Activated CD8-positive, alpha-beta memory T cell treated with anti-CD3 and anti-CD28 coated beads, Interleukin-2, amount 10 ng/mL, durations not matched to agents 7 days and 5 days (primary cell): ENCODE results near the gene CHMP4B. TPM values are rescaled to one million over a fixed set of nuclear protein-coding genes. Genes with fewer than 3 reads are reported as not detected.

ENCODE experiments used
- ATAC-seq: fragments of 150-1000 bp; cut with Tn5 transposase; one replicate; pipeline ENCODE4 v1.10.0; 2021; ENCODE audit warnings: moderate library complexity
- CTCF ChIA-PET: fragments of 350-600 bp; sonication (Branson Sonifier 250); formaldehyde crosslinking; loops from one replicate; lab custom pipeline; 2021; ENCODE audit warnings: antibody characterized with exemption; lab: Charles Lee
- DNase-seq: peaks from one replicate; pipeline ENCODE4 v3.0.0-alpha.2; 2020
- H3K27ac Mint-ChIP-seq: one replicate; pipeline ENCODE4 v1.8.0; 2021; ENCODE audit warnings: mild to moderate bottlenecking, mixed read lengths
- H3K27me3 Mint-ChIP-seq: one replicate; pipeline ENCODE4 v1.8.0; 2021; ENCODE audit warnings: mixed read lengths
- H3K36me3 Mint-ChIP-seq: one replicate; pipeline ENCODE4 v1.8.0; 2021; ENCODE audit warnings: mild to moderate bottlenecking, mixed read lengths
- H3K4me1 Mint-ChIP-seq: one replicate; pipeline ENCODE4 v1.8.0; 2021; ENCODE audit warnings: mixed read lengths
- H3K4me3 Mint-ChIP-seq: one replicate; pipeline ENCODE4 v1.8.0; 2021; ENCODE audit warnings: mild to moderate bottlenecking, moderate library complexity, mixed read lengths
- H3K9me3 Mint-ChIP-seq: one replicate; pipeline ENCODE4 v1.8.0; 2022; ENCODE audit warnings: low read depth, mixed read lengths
- total RNA-seq, 2 experiments: library from RNA; stranded (reverse); gene quantifications; one replicate each; pipeline ENCODE4 v1.2.3, GENCODE V29; 2021

CHMP4B gene
- total RNA-seq, 2 experiments from 2014 or later: 79.4 to 81.9 TPM

DNA sequence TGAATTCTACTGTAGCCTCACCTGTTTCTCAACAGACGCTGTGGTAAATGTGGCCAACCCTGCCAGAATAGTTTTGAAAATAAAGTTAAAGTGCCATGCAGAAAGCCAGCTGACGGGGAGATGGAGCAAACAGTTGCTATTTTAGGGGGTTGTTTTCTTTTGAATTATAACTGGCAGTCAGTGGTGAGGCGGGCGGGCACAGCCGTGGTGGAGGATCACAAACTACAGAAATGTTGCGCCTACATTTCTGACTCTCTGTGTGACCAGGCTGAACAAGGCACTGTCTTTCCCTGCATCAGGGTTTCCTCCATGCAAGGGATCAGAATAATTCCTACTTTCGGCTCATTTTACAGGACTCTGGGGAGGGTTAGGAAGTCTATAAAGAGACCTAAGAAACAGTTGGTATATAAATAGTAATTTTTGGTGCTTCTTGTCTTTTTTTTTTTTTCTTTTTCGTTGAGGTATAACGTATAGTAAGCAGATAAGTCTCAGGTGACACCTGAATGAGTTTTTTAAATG lies 17.2 kb downstream of the CHMP4B start:
- H3K4me1 Mint-ChIP-seq: peaks cover 26% of the 10 kb centered on the region
- CTCF ChIA-PET: interaction anchor here (1.8 kb wide), 1 partner anchor 9 kb away, joined by 5 read pairs; no protein-coding TSS in a partner anchor
- no peaks in the 10 kb centered on the region for H3K9me3 Mint-ChIP-seq
- ATAC-seq (no peak), DNase-seq (no peak)
- peaks cover 18% of the 10 kb centered on the region for H3K36me3 Mint-ChIP-seq
- no peak overlapping the region for H3K27ac Mint-ChIP-seq
- H3K4me3 Mint-ChIP-seq: no peak overlapping the region
- no peaks in the 10 kb centered on the region for H3K27me3 Mint-ChIP-seq

DNA sequence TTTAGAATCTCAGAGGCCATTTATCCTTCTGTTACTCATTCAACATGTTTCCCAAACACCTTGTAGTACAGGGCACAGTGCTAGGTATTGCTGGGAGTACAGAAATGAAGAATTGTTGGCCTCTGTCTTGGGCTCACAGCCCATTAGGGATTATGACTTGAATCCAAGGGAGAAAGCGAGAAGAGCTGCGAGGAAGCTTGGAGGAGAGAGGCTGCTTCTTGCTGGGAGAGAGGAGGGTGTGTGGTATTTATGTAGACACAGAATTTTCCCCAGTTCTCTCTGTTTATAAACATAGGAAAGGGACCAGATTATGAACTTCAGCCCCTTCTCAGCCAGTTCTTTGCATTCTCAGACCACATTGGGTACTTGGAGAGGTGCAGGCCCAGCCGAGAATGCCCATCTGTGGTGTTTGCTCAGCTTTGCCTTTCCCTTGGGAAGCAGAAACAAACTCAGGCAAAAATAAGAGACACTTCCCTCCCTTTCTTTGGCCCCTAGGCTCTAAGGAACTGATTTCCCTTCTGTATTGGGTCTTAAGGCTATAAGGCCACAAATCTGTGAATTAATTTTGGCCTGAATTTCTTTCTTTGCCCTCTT lies 17.9 kb downstream of the CHMP4B start:
- H3K27me3 Mint-ChIP-seq: no peaks in the 10 kb centered on the region
- peaks cover 29% of the 10 kb centered on the region for H3K4me1 Mint-ChIP-seq
- peaks cover 25% of the 10 kb centered on the region for H3K36me3 Mint-ChIP-seq
- H3K9me3 Mint-ChIP-seq: no peaks in the 10 kb centered on the region
- CTCF ChIA-PET: no interaction called here
- ATAC-seq (no peak), DNase-seq (no peak)
- H3K4me3 Mint-ChIP-seq: no peak overlapping the region
- no peak overlapping the region for H3K27ac Mint-ChIP-seq

DNA sequence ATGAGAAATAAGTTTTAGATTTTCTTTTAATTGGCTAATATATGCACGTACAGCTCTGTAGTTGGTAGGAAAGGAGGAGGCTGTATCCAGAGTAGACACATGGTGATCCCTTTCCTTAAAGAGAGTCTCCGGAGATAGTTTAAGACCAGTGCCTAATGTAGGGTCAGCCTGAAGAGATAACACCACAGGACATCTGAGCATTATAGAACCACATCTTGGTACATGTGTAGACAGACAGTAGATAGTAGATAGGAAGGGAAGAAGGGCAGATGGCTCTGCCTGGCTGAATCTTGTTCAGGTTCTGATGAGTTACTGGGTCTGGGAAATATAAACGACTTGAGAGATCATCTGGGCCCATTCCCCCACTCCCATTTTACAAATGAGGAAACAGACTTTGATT lies 18.5 kb downstream of the CHMP4B start:
- CTCF ChIA-PET: no interaction called here
- Mint-ChIP-seq H3K9me3 (no peaks in the 10 kb centered on the region), H3K27ac (peak overlapping the region; percentile 9), H3K27me3 (no peaks in the 10 kb centered on the region), H3K4me1 (peaks cover 29% of the 10 kb centered on the region), H3K4me3 (no peak overlapping the region), H3K36me3 (peaks cover 26% of the 10 kb centered on the region)
- ATAC-seq (no peak), DNase-seq (no peak)

DNA sequence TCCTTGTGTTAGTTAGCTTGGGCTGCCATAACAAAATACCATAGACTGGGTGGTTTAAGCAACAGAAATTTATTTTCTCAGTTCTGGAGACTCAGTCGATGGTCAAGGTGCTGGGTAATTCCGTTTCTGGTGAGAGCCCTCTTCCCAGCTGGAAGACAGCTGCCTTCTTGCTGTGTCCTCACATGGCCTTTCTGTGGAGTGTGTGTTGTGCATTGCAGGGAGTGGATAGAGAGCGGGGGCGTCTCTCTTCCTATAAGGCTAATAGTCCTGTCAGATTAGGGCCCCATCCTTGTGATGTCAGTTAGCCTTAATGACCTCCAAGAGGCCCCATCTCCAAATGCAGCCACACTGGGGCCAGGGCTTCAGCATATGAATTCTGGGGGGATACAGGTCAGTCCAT lies 19.2 kb downstream of the CHMP4B start:
- H3K27ac Mint-ChIP-seq: no peak overlapping the region
- ATAC-seq (no peak), DNase-seq (no peak)
- no peaks in the 10 kb centered on the region for H3K27me3 Mint-ChIP-seq
- no peak overlapping the region for H3K4me3 Mint-ChIP-seq
- H3K4me1 Mint-ChIP-seq: peaks cover 27% of the 10 kb centered on the region
- CTCF ChIA-PET: no interaction called here
- peaks cover 2% of the 10 kb centered on the region for H3K9me3 Mint-ChIP-seq
- H3K36me3 Mint-ChIP-seq: peaks cover 31% of the 10 kb centered on the region

DNA sequence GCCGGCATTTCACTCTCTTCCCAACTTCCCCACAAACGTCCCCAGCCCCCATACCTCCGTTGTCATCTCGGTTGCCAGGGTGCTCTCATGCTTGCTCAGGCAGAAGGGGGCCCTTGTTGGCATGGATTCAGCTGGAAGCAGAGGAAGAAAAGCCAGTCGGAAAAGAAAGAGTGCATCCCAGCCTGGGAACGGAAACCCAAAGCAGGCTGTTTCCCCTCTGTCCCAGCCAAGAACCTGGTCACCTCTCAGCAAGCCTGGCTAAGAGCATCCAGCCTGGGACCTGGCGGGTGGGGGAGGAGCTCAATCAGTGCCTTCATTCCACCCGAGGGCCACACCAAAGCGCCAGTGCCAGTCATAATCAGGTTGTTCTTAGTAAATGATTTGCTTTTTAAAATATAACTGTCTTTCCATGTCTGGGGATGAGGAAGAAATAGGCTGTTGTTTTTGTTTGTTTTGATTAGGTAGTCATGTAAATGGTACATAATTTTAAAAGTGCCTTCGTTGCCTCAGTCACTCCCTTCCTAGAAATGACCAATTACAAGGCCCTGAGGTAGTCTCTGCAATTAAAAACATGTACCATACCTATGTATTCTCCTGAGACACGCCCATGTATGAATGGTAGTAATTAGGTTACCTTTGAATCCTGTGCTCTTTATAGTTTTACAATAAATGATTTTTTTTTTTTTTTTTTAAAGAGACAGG lies 21.1 kb downstream of the CHMP4B start:
- DNase-seq (no peak), ATAC-seq (no peak)
- no peak overlapping the region for H3K4me3 Mint-ChIP-seq
- peaks cover 39% of the 10 kb centered on the region for H3K36me3 Mint-ChIP-seq
- no peak overlapping the region for H3K27ac Mint-ChIP-seq
- CTCF ChIA-PET: interaction anchor here (0.8 kb wide), 1 partner anchor 40 kb away, joined by 3 read pairs; no protein-coding TSS in a partner anchor
- no peaks in the 10 kb centered on the region for H3K27me3 Mint-ChIP-seq
- H3K4me1 Mint-ChIP-seq: peaks cover 27% of the 10 kb centered on the region
- peaks cover 2% of the 10 kb centered on the region for H3K9me3 Mint-ChIP-seq

DNA sequence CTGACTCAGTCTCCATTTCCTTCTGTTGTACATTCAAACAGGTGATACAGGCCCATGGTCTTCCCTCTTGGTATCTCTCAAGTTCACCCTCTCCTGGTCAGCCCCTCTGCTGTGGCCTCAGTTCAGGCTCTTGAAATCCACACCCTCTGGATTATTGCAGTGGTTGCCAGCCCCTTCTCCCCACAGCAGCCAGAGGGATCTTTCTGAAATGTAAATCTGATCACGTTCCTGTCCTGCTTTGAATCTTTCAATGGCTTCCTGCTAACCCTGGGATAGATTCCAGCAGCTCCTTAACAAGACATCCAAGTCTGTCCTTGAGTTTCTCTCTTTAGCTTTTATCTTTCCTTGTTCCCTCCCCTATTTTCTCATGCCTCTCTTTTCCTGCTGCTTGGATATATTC lies 22.2 kb downstream of the CHMP4B start:
- no peak for DNase-seq
- H3K36me3 Mint-ChIP-seq: peaks cover 39% of the 10 kb centered on the region
- no peaks in the 10 kb centered on the region for H3K27me3 Mint-ChIP-seq
- CTCF ChIA-PET: interaction anchor here (0.6 kb wide), 1 partner anchor 75 kb away, joined by 3 read pairs; no protein-coding TSS in a partner anchor
- H3K9me3 Mint-ChIP-seq: peaks cover 2% of the 10 kb centered on the region
- no peak overlapping the region for H3K27ac Mint-ChIP-seq
- no peak for ATAC-seq
- H3K4me3 Mint-ChIP-seq: no peak overlapping the region
- H3K4me1 Mint-ChIP-seq: peaks cover 29% of the 10 kb centered on the region

DNA sequence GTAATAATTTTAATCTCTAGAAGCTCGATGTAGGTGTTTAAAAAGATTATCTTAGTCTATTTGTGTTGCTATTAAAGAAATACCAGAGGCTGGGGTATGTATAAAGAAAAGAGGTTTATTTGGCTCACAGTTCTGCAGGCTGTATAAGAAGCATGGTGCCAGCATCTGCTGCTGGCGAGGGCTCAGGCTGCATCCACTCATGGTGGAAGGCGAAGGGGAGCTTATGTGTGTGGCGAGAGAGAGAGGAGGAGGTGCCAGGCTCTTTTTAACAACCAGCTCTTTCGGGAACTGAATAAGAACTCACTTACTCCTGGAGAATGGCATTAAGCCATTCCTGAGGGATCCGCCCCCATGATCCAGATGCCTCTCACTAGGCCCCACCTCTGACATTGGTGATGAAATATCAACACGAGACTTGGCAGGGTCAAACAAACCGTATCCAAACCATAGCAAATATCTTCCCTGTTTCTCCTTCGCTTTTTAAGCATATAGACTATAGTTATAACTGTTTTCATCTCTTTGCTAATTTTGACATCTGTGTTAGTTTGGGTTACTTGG lies 24.5 kb downstream of the CHMP4B start:
- Mint-ChIP-seq H3K9me3 (peaks cover 2% of the 10 kb centered on the region), H3K27ac (no peak overlapping the region), H3K27me3 (no peaks in the 10 kb centered on the region), H3K36me3 (peaks cover 37% of the 10 kb centered on the region), H3K4me1 (peaks cover 25% of the 10 kb centered on the region), H3K4me3 (no peak overlapping the region)
- CTCF ChIA-PET: no interaction called here
- DNase-seq (no peak), ATAC-seq (no peak)

DNA sequence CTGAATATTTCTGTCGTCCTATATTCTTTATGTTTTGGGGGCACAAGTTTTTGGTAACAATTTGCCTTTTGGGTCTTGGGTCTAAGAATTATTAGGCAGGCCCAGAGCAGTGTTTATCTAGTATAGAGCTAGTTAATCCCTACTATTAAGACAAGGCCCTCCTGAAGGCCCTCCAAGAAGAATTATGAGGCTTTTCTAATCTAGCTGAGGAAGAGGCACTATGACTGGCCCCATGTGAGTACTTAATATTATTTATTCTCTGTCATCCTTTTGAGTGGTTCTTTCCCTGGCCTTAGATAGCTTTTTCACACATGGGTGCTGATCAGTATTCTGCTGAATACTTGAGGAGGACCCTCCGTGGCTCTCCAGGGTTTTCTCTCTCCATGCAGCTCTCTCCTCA lies 25.1 kb downstream of the CHMP4B start:
- H3K4me1 Mint-ChIP-seq: peaks cover 27% of the 10 kb centered on the region
- CTCF ChIA-PET: interaction anchor here (1.4 kb wide), 1 partner anchor 9 kb away, joined by 5 read pairs; no protein-coding TSS in a partner anchor
- H3K4me3 Mint-ChIP-seq: no peak overlapping the region
- H3K27ac Mint-ChIP-seq: no peak overlapping the region
- ATAC-seq (no peak), DNase-seq (no peak)
- peaks cover 37% of the 10 kb centered on the region for H3K36me3 Mint-ChIP-seq
- no peaks in the 10 kb centered on the region for H3K27me3 Mint-ChIP-seq
- H3K9me3 Mint-ChIP-seq: peaks cover 2% of the 10 kb centered on the region

DNA sequence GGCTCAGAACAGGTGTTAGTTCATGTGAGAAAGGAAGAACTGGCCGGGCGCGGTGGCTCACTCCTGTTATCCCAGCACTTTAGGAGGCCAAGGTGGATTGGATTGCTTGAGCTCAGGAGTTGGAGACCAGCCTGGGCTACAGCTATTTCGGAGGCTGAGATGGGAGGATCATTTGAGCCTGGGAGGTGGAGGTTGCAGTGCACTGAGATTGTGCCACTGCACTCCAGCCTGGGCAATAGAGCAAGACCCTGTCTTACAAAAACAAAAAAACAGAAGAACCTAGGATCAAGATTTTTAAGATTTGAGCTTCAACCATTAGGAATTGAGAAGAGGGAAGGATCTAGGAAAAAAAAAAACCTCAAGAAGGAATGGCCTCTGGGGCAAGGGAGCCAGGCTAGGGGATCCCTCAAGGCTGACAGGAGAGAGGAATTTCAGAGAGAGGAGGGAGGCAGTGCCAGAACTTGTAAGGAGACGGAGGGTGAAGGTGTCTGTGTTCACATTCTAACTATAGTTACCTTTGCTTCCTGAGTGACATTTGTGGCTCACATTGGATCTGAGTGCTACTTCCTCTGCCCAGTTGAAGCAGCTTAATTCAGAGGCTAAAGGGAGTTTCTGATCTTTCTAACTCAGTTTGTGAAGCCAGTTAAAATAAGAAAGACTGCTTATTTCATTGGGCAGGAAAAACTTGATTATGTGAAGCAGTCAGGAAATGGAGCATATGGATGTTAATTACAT lies 26.1 kb downstream of the CHMP4B start:
- H3K4me1 Mint-ChIP-seq: peaks cover 37% of the 10 kb centered on the region
- H3K9me3 Mint-ChIP-seq: peaks cover 2% of the 10 kb centered on the region
- CTCF ChIA-PET: interaction anchor here (1.1 to 1.4 kb wide), 2 partner anchors 10 to 232 kb away, joined by 4 to 5 read pairs; no protein-coding TSS in a partner anchor
- no peak overlapping the region for H3K4me3 Mint-ChIP-seq
- no peaks in the 10 kb centered on the region for H3K27me3 Mint-ChIP-seq
- ATAC-seq: no peak
- DNase-seq: no peak
- peak overlapping the region; percentile 30 for H3K27ac Mint-ChIP-seq
- peaks cover 30% of the 10 kb centered on the region for H3K36me3 Mint-ChIP-seq

DNA sequence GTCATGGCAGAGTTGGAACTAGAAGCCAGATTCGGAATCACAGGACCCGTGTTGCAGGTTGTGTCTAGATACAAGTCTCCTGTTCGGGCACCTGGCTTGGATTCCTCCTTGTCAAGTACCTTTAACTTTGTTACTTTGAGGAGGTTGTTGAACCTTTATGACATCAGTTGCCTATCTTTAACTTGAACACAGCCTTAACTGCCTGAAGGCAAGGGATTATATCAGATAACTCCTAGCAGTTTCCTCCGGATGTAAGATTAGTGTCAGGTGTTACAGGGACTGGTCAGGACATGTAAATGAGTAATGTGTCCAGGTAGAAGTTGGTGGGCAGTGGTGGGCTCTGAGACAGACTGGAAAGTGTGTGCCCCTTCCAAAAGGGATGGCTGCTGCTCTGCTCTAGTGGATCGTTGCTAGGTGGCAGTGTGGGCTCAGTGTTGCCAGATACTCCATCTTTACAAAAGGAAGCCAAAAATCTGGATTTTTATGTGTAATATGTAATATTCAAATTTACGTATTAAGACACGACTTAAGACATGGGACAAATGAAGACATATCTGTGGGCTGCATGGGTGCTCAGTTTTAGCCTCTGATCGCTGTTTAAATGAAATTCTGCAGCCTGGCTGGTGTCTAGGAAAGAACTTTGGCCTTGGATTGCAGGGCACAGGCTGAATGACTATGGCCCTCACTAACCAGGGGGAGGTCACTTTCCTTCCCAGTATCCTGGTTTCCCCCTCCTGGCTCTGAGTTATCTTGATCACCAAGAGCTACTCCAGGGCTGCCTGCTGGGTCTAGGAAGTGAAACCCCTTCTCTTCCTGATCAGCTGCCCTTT lies 27.1 kb downstream of the CHMP4B start:
- H3K4me1 Mint-ChIP-seq: peaks cover 43% of the 10 kb centered on the region
- H3K9me3 Mint-ChIP-seq: peaks cover 2% of the 10 kb centered on the region
- no peak for DNase-seq
- peaks cover 25% of the 10 kb centered on the region for H3K36me3 Mint-ChIP-seq
- no peak overlapping the region for H3K4me3 Mint-ChIP-seq
- no peaks in the 10 kb centered on the region for H3K27me3 Mint-ChIP-seq
- no peak overlapping the region for H3K27ac Mint-ChIP-seq
- CTCF ChIA-PET: no interaction called here
- ATAC-seq: no peak

DNA sequence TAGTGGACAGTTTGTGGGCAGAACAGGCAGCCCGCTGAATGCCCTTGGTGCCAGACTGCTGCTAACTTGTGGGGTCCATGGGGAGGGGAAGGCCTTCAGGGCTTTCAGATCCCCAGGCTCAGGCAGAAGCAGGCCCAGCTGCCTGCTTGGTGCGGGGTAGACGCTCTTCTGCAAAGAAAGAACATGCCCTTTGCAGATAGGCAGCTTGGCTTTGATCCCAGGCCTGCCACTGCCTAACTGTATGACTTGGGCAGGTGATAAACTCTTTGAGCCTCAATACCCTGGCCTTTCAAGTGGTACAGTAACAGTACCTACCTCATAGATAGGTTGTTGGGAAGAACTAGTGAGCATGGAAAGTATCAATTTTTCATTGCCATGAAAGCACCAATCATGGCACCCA lies 28.4 kb downstream of the CHMP4B start:
- peaks cover 17% of the 10 kb centered on the region for H3K36me3 Mint-ChIP-seq
- DNase-seq (no peak), ATAC-seq (no peak)
- H3K27me3 Mint-ChIP-seq: no peaks in the 10 kb centered on the region
- H3K9me3 Mint-ChIP-seq: peaks cover 2% of the 10 kb centered on the region
- H3K4me3 Mint-ChIP-seq: no peak overlapping the region
- CTCF ChIA-PET: interaction anchor here (0.9 kb wide), 1 partner anchor 19 kb away, joined by 3 read pairs; no protein-coding TSS in a partner anchor
- peaks cover 49% of the 10 kb centered on the region for H3K4me1 Mint-ChIP-seq
- H3K27ac Mint-ChIP-seq: no peak overlapping the region

DNA sequence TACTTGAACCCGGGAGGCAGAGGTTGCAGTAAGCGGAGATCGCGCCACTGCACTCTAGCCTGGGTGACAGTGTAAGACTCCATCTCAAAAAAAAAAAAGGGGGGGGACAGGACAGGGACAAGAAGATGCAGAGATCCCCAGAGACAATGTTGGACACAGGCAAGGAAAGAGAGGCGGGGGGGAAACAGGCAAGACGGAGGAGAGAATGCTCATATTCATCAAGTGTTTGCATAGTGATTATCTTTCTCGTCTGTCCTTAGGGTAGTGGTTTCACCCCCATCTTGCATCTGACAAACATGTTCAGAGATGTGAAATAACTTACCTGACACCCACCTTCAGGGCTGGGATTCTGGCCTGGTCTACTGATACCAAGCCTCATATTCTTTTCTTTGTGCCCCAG lies 29.0 kb downstream of the CHMP4B start:
- Mint-ChIP-seq H3K4me3 (no peak overlapping the region), H3K27me3 (no peaks in the 10 kb centered on the region), H3K36me3 (peaks cover 13% of the 10 kb centered on the region), H3K4me1 (peaks cover 49% of the 10 kb centered on the region), H3K27ac (no peak overlapping the region), H3K9me3 (no peaks in the 10 kb centered on the region)
- ATAC-seq: no peak
- DNase-seq: no peak
- CTCF ChIA-PET: no interaction called here
